ENCODE data around the gene MARCKS.

MARCKS gene

DNA sequence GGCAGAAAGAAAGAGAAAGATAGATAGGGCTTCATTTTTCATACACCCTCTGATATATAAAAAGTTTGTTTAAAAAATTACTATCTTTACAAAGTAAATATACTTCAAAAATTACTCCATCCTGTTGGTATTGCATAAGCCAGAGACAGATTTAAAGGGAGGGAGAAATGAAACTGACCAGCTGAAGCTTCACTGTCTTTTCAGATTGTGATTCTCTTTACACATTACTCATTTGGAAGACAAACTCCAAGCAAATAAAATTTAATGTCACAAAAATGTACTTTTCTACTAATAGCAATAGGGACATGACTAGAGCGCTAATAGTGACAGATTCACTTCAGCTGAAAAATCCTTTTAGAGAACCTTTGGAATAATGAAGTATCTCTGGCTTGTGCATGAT is 38.6 kb upstream of the MARCKS start:
- no peaks in the 10 kb centered on the region for H3K36me3 ChIP-seq (ENCODE audit: control insufficient read depth in 2 of 2, insufficient read depth in 1 of 2, low read length in 2 of 2)
- CTCF ChIA-PET = no interaction called here
- H3K4me1 ChIP-seq (ENCODE audit: control insufficient read depth, insufficient read depth, low read length) = no peaks in the 10 kb centered on the region
- H3K4me3 ChIP-seq (ENCODE audit: low read depth, low read length) = no peak overlapping the region
- POLR2A ChIA-PET = no interaction called here
- H3K9me3 ChIP-seq (ENCODE audit: control insufficient read depth, insufficient read depth, low read depth, low read length) = no peaks in the 10 kb centered on the region
- H3K27ac ChIP-seq (ENCODE audit: extremely low read depth, low read depth, low read length) = no peak overlapping the region
- no peak for TF ChIP-seq KLF9 (tag by site-specific recombination; IDR thresholded peaks at IDR 0.05; ENCODE audit: low read depth)
- no peak for TF ChIP-seq ZNF600 (tag by site-specific recombination; IDR thresholded peaks at IDR 0.05)
- no peak for TF ChIP-seq SETDB1 (IDR thresholded peaks at IDR 0.05; ENCODE audit: insufficient read length, low read length)
- no peak for TF ChIP-seq ZBTB17 (tag by site-specific recombination; IDR thresholded peaks at IDR 0.05)
- no peak for TF ChIP-seq SALL2 (tag by site-specific recombination; IDR thresholded peaks at IDR 0.05; ENCODE audit: borderline replicate concordance)
- TF ChIP-seq, protein P1, sequence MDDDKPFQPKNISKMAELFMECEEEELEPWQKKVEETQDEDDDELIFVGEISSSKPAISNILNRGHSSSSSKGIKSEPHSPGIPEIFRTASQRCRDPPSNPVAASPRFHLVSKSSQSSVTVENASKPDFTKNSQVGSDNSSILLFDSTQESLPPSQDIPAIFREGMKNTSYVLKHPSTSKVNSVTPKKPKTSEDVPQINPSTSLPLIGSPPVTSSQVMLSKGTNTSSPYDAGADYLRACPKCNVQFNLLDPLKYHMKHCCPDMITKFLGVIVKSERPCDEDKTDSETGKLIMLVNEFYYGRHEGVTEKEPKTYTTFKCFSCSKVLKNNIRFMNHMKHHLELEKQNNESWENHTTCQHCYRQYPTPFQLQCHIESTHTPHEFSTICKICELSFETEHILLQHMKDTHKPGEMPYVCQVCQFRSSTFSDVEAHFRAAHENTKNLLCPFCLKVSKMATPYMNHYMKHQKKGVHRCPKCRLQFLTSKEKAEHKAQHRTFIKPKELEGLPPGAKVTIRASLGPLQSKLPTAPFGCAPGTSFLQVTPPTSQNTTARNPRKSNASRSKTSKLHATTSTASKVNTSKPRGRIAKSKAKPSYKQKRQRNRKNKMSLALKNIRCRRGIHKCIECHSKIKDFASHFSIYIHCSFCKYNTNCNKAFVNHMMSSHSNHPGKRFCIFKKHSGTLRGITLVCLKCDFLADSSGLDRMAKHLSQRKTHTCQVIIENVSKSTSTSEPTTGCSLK (tag by site-specific recombination; IDR thresholded peaks at IDR 0.05) = no peak
- TF ChIP-seq OVOL3 (tag by site-specific recombination; IDR thresholded peaks at IDR 0.05) = no peak
- no peak for TF ChIP-seq ZNF624 (tag by site-specific recombination; IDR thresholded peaks at IDR 0.05)
- no peak for TF ChIP-seq TRIM28 (IDR thresholded peaks at IDR 0.05; ENCODE audit: borderline replicate concordance, low read length)

DNA sequence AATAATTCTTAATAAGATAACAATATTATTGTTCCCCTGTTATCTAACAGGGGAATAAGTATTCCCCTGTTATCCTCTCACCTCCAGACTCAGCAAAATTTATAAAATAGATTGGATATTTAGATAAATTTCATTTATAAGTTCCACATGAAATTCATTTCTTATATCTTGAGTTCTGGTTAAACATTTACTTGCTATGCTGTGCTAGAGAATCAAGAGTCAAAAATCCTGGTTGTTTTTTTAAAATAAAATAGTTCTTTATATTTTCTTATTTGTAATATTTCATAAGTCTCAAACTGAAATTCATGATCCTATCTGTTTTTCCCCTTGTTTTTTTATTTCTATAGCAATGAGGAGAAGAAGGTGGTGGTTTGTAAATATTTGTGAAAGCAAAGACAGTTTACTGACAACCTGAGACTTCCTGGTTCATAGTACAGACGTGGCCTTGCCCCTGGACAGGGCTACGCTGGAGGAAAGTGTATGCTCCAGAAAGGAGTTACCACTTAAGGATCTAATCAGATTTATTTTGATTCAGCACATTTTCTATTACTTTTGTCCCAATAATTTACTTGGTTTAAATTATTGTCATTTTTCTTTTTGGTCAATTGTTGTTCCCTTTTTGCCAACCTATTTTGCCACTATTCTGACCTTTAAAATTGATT is 37.8 kb upstream of the MARCKS start:
- no peak for TF ChIP-seq ZNF701 (tag by site-specific recombination; IDR thresholded peaks at IDR 0.05)
- TF ChIP-seq, protein P2, sequence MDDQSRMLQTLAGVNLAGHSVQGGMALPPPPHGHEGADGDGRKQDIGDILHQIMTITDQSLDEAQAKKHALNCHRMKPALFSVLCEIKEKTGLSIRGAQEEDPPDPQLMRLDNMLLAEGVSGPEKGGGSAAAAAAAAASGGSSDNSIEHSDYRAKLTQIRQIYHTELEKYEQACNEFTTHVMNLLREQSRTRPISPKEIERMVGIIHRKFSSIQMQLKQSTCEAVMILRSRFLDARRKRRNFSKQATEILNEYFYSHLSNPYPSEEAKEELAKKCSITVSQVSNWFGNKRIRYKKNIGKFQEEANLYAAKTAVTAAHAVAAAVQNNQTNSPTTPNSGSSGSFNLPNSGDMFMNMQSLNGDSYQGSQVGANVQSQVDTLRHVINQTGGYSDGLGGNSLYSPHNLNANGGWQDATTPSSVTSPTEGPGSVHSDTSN (CRISPR knock-in tag; IDR thresholded peaks at IDR 0.05) = no peak
- TF ChIP-seq HOXD13 (CRISPR knock-in tag; IDR thresholded peaks at IDR 0.05; ENCODE audit: borderline replicate concordance) = no peak
- TF ChIP-seq WT1 (tag by site-specific recombination; IDR thresholded peaks at IDR 0.05) = no peak
- no peak for TF ChIP-seq EGR2 (tag by site-specific recombination; IDR thresholded peaks at IDR 0.05; ENCODE audit: low read depth)
- no peak for TF ChIP-seq ZNF157 (tag by site-specific recombination; IDR thresholded peaks at IDR 0.05)
- TF ChIP-seq, protein P3, sequence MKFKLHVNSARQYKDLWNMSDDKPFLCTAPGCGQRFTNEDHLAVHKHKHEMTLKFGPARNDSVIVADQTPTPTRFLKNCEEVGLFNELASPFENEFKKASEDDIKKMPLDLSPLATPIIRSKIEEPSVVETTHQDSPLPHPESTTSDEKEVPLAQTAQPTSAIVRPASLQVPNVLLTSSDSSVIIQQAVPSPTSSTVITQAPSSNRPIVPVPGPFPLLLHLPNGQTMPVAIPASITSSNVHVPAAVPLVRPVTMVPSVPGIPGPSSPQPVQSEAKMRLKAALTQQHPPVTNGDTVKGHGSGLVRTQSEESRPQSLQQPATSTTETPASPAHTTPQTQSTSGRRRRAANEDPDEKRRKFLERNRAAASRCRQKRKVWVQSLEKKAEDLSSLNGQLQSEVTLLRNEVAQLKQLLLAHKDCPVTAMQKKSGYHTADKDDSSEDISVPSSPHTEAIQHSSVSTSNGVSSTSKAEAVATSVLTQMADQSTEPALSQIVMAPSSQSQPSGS (tag by site-specific recombination; IDR thresholded peaks at IDR 0.05; ENCODE audit: low read depth) = no peak
- no peak for TF ChIP-seq ZNF777 (tag by site-specific recombination; IDR thresholded peaks at IDR 0.05; ENCODE audit: borderline replicate concordance)
- TF ChIP-seq ZNF433 (tag by site-specific recombination; IDR thresholded peaks at IDR 0.05; ENCODE audit: low read depth) = no peak
- TF ChIP-seq OVOL3 (tag by site-specific recombination; IDR thresholded peaks at IDR 0.05) = no peak
- no peak for TF ChIP-seq SP7 (tag by site-specific recombination; IDR thresholded peaks at IDR 0.05)
- TF ChIP-seq SCRT1 (tag by site-specific recombination; IDR thresholded peaks at IDR 0.05; ENCODE audit: borderline replicate concordance) = no peak
- POLR2A ChIA-PET = no interaction called here
- H3K4me1 ChIP-seq (ENCODE audit: control insufficient read depth, insufficient read depth, low read length) = no peaks in the 10 kb centered on the region
- CTCF ChIA-PET = no interaction called here
- no peak overlapping the region for H3K4me3 ChIP-seq (ENCODE audit: low read depth, low read length)
- no peaks in the 10 kb centered on the region for H3K9me3 ChIP-seq (ENCODE audit: control insufficient read depth, insufficient read depth, low read depth, low read length)
- H3K36me3 ChIP-seq (ENCODE audit: control insufficient read depth in 2 of 2, insufficient read depth in 1 of 2, low read length in 2 of 2) = no peaks in the 10 kb centered on the region
- H3K27ac ChIP-seq (ENCODE audit: extremely low read depth, low read depth, low read length) = no peak overlapping the region
